SKM-1 treated with dmso at 0.1 percent for 144 hours (cell line): ENCODE results near the gene MBD2.
"Not testable (repeated sequence)": the region's sequence is repeated elsewhere in the genome, so short reads cannot be mapped to it uniquely, and the experiment has no call there.

Experiments used
- DNase-seq: peaks from one replicate; lab custom pipeline; 2025; ENCODE audit not compliant: unreplicated experiment; lab: John Stamatoyannopoulos, UW

MBD2 gene

DNA sequence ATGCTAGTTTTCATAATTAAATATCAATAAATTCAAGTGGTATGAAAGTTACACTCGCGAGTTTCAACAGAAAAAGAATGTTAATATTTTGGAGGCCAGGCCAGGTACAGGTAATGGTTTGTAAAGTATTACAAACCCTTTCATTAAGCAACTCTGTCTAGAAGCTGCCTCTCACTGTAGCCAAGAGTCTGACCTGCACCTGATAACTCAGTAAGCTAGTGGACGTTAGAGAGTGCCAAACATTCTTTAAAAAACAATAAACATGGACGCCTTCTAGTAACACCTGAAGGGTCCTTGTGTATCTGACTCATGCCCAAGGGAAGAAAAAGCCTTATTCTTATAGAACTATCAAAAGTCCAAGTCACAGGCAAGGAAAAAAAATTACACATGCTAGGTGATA is 70.2 kb downstream of the MBD2 start:
- DNase-seq = no peak

DNA sequence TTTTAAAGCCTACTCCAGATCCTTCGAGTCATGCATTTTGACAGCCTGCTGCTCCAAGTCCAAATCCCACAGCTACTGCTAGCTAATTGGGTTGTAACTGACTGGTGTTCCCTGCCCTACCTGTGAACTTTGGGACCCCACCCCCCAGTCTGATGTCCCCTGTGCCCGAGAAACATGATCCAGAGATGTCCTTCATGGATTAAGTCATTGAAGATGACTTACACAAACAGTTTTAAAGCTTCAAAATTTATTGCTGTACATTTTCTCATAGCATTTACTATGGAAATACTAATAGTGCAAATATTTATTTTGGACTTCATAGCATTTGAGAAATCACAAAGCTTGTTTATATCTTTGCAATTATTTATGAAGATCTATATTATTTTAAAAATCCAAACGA is 73.1 kb downstream of the MBD2 start:
- DNase-seq = no peak

DNA sequence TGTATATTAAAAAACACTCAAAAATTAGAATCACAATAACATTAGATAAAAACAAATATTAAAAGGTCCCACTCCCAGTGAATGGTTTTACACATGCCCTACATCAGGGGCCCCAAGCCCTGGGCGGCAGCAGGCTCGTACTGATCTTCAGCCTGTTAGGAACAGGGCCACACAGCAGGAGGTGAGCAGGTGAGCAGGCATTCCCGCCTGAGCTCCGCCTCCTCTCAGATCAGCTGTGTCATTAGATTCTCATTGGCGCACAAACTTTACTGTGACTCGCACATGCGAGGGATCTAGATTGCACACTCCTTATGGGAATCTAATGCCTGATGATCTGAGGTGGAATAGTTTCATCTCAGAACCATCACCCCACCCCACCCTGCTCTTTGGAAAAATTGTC is 74.2 kb downstream of the MBD2 start:
- no peak for DNase-seq

DNA sequence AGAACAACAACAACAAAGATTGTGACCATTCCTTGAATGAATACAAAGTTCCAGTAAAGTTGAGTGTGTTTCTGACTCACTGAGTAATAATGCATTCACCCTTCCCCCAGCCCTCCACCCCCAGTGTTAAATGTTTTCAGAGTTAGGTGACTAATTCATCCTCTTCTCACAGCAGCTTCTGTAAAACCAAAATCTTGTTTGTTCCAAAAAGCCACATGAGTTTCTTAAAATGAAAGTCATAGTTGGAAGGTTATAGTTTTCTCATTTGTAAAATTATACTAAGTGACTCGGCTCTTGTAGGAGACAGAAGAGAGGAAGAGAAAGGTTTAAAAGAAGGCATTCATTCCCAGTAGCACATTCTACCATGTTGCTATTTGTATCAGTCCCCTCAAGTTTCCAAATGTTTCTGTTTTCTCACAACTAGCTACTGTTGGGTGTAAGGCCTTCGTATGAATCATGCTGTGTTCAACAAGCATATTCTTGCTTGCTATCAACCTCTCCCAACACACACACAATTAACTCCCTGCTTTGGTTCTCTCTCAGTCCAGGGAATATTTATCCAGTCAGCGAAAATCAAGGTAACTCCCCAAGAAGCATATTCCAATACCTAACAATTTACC is 75.3 kb downstream of the MBD2 start:
- DNase-seq = no peak

DNA sequence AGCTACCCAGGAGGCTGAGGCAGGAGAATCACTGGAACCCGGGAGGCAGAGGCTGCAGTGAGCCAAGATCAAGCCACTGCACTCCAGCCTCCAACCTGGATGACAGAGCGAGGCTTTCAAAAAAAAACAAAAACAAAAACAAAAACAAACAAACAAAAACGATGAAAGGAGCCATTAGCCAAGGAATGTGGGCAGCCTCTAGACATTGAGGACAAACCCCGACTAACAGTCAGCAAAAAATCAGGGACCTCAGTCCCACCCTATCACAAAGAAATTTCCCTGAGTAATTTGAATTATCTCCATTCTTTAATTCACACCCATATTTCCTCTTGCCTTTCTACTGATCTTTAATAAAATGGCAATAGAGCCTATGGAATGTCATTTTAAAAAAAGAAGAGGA is 75.8 kb downstream of the MBD2 start:
- DNase-seq = no peak

DNA sequence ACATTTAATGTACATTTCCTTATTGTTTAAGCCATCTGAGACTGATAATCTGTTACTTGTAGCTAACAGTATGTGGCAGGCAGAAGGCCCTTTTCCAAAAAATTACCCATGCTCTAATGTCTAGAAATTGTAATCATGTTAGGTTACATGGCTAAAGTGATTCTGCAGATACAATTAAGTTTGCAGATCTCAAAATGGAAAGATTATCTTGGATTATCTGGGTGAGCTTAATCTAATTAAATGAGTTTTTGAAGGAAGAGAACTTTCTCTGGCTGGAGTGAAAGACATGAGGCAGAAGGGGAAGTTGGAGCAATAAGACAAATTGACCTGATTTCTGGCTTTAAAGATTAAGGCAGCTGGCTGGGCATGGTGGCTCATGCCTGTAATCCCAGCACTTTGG is 76.3 kb downstream of the MBD2 start:
- DNase-seq = no peak

DNA sequence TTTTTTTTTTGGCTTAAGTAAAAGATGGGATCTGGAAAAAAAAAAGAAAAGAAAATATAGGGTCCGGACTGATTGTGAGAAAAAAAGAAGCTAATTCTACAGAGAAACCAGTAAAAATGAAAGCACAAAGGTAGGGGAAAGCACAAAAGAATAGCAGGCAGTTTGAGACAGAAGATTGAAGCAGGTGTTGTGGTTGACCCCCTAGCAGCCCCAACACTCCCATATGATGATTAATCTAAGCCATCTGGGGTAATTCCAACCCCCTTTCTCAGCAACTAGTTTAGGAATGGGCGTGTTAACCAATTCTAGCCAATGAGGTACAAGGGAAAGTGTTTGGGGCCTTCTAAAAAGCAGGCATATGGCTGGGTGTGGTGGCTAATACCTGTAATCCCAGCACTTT is 77.0 kb downstream of the MBD2 start:
- no peak for DNase-seq

DNA sequence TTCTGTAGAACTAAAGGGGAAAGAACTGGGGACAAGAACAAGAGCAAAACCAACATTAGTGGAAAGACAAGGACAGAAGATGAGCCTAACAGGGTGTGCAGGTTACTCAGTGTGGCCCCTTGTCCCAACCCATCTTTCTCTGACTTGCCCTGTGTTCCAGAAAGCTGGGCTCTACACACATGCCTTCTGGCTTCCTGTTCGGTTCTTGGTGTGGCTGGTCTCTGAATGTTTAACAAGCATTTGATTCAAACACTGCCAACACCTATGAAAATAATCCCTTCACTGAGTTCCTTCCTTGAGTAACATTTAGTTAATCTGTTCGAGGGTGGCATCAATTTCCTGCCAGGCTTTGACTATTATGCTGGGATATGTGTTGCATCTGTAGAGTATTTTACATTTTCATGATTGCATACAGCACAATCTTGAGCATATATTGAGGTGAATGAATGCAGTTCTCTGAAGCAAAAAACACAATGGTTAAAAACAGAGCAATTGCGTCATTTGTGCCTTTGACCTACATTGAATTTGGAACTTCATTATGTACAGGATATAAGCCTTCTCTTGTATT is 83.3 kb downstream of the MBD2 start:
- no peak for DNase-seq

DNA sequence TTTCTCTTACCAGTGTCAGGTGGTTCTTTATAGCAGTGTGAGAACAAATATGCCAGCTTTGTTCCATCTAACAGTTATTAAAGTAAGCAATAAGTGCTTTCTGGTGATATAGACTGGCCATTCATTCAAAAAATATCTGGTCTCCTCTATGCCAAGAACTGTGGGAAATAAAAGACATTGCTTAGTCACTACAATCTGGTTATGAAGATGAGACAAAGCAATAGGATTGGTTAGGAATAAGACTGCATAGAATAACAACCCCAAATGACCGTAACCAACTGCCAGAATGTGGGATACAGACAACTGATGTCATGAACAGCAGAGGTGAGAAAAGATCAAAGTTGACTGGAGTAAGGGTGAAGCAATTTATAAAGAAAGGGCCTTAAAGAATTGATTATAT is 83.8 kb downstream of the MBD2 start:
- no peak for DNase-seq

DNA sequence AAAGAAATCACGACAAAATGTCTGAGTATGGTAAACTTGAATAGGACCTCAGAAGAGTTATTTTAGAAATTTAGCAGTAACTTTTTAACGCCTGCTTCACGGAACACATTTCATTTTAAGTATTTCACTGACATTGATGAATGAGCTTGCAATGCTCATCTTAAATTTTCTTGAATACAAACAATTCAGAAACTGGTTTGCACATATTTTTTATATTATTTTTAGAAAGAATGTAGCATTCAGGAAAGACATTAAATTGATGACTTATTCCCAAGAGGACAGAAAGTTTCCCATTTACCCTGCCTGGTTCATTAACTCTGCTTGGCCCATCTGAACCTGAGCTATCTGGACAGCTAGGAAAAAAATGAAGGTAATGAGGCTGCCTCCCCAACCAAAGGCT is 89.3 kb downstream of the MBD2 start:
- DNase-seq = no peak

DNA sequence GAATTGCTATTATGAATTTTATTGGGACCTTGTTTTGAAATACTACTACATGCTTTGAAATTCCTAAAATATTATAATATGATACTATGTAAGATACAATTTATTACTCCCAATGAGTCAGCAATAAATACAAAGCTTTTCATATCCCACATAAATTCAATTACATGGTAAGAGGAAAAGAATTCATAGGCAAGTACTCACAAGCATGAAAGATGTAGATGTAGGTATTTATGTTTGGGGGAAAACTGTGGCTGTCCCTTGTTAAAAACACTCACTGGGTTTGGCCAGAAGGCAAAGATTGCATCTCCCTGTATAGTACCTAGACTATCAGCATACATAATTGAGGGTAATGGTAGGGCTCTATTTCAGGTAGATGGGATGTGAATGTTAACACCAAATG is 90.4 kb downstream of the MBD2 start:
- DNase-seq = no peak

DNA sequence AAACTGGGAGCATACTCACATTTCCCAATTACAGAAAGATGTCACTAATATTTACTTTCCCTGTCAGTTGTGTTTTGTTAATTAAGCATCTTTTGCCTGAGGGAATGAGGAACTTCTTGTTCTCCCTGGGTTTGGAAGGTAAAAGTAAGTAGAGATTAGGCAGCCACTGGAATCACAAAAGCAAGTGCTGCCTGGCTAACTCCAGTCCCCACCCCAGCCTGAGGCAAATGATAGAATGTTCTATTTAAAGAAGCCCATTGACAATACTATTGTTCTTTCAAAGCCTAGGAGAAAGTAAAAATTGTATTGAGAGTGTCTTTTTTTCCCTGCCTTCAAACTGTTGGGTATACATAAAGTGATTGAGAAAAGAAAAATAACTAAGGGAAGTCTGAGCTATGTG is 93.8 kb downstream of the MBD2 start:
- DNase-seq = no peak

DNA sequence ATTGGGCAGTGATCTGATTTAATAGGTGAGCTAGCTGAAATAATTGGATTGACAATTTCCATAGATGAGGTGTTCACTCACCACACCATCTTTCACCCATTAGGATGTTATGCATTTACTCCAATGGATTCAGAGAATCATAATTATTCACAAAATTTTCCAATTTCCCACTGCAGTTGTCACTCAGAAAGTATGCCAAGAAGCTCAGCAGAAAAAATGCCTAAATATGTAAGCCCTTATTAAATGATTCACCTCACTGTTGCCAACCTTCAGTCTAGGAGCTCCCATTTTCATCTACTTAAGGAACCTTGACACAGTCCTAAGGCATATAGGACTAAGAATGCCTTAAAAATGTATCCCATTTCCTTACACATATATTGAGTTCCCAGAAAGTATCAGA is 94.3 kb downstream of the MBD2 start:
- DNase-seq = no peak

DNA sequence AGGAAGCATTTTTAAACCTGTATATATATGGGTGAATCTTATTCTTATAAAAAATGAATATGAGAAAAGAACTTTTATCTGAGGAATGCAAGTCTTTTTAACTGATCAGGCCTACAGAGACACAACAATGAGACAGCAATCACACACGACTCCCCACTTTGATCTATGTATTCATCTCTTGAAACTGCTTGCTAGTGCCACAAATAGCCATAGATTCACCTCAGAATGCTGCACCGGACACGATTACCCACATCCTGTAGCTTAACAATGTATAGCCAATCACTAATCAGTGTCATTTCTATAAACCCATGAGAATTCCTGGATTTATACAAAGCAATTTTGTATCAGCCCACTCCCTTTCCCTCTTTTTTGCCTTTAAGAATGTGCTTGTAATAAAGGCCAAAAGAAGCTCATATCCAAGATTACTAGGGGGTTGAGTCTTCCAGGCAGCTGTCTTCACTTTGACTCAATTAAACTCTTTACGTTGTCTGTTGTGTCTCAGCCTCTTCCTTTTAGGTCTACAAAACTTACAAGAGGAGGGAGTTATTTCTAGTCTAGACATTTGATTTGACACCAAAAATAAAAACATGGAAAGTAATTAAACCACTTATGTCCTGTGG is 94.9 kb downstream of the MBD2 start:
- no peak for DNase-seq

DNA sequence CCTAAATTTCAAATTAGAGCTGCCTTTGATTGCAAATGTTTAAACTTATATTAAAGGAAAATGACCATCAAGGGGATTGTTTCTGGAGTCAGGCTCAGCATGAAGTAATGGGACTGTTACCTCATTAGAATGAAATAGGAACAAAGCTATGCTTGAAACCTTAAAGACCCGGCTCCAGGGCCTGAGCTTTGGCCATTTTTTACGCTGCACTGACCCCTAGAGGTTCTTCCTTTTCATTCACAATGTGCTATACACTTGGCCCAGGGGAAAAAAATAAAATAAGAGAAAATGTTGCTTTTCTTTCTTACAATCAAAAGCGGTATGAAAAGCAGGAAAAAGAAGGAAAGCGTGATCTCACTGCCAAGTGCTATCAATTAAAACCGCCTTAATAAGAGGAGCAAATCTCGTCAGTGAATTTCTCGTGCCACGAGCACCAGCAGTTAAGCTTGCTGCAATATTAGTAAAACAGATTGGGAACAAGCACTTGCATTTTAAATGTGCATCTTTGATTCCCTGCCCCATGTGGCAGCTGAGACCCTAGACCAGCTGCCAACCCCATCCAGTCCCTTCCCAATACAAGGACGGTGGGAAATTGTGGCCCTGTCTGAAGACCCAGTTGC is 96.6 kb downstream of the MBD2 start:
- DNase-seq = peak; percentile 54

DNA sequence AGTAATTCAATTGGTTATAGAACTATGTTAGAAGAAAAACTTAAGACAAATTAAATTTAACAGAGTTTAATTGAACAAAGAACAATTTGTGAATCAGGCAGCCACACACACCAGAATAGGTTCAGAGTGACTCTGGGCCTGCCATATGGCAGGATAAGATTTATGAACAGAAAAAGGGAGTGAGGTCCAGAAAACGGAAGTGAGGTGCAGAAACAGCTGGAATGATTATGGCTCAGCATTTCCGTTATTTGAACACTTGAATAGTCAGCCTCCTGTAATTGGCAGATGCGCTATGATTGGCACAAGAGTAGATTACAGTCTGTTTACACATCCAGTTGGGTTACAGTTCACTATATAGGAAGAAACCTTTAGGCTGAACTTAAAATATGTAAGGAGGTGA is 99.0 kb downstream of the MBD2 start:
- no peak for DNase-seq

DNA sequence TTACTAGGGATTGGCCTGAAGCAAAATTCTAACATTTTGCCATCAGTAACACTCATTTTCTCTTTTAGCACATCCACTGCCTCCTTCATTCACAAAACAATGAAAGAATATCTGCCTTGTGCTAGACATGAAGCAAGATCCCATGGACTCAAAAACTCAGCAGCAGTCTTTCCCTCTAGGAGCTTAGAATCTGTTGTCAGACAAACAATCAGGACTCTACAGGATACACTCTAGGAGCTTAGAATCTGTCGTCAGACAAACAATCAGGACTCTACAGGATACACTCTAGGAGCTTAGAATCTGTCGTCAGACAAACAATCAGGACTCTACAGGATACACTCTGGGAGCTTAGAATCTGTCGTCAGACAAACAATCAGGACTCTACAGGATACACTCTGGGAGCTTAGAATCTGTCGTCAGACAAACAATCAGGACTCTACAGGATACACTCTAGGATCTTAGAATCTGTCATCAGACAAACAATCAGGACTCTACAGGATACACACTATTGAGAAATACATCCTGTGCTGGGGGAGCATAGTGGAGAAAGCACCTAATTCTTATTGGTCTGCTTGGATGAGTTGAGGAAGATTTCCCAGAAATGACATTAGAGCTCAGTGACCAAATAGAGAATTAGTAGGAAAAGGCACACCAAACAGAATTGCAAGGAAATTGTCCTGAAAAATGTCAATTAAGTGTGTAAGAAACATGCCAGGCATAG is 100.6 kb downstream of the MBD2 start:
- DNase-seq = not testable (repeated sequence)

DNA sequence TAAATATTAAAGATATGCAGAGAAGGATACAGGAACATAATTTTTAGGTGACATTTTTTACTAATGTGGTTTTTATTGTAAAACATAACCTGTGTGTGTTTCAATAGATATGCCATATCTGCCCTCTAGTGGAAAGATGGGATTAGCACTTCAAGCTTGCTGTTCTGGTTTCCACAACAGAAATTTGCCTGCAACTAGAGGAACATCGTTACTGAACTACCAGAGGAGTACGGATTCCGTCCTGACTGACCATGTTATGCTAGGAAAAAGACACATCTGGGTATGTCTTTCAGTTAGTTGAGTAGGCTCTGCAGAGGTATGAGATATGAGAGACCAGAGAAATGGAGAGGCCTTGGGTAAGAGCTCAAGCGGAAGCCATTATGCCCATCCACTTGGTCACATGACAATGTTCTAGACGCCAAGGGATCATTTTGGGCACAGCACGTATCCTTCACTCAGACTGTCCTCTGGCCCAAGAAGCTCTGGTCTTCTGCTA is 104.9 kb downstream of the MBD2 start:
- peak; percentile 46 for DNase-seq

DNA sequence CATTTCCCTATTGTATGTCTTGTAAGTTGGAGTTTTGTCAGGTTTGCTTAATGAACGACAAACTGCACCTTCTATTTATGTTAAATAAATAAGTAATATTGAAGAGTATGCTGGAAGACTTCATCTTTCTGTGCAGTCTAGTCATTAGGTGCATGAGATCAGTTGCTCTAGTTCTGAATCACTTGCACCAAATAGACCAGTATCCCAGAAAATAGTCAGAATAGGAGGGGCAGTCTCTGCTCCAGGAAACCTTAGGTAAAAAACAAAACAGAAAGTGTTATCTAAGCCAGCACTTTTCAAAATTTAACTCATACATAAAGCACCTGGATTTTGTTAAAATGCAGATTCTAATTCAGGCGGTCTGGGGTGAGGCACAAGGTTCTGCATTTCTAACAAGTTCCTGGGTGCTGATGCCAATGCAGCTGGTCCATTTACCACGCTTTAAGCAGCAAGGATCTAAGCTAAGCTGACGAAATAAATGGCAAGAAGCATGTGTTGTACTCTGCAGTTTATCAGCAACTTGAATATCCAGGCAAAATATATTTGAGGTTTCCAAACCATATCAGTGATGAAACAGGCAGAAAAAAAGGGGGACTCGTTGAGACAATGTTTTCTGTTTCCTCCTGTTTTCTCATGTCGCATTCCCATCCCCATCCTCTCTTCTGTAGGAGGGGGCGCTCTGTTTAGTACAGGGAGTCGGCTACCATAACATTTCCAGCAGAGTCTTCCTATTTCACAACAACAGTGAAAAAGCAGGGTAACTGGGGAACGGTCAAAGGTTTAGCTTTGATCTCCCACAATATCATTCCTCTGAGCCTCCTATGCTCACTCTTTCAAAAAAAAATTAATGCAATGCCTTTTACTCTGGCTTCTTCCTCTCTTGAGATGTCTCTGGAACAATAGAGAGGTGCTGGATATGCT is 106.4 kb downstream of the MBD2 start:
- no peak for DNase-seq

DNA sequence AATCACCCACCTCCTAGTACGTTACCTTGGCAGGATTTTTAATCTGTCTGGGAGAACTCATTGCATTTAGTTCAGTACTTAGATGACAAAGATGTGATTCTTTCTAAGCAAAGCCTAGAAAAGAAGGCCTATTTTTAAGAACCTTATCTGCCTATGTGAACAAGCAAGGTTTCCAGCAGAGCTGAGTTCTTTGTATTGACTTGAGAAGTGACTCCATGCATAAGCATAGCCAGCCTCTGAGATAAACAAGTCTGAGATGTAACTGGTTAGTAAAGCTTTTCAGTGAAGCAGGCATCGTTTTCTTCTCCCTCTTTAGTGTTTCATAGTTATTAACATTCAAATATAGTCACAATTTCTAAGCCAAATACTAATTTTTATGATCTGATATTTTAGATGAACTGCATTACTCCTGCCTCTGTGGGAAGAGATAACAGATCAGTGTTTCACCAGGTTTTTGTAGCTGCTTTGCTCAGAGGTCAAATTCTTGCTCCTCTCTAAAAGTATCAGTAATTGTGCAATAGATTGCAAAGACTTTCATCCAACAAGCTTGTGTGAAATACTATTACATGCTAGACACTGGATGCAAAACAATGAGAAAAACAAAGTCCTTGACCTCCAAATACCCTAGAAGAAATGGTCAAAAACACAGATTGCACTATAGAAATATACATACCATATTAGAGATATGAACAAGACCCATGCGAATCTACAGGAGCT is 107.8 kb downstream of the MBD2 start:
- no peak for DNase-seq
